Measurements from ENCODE around the gene BRICD5.

DNA sequence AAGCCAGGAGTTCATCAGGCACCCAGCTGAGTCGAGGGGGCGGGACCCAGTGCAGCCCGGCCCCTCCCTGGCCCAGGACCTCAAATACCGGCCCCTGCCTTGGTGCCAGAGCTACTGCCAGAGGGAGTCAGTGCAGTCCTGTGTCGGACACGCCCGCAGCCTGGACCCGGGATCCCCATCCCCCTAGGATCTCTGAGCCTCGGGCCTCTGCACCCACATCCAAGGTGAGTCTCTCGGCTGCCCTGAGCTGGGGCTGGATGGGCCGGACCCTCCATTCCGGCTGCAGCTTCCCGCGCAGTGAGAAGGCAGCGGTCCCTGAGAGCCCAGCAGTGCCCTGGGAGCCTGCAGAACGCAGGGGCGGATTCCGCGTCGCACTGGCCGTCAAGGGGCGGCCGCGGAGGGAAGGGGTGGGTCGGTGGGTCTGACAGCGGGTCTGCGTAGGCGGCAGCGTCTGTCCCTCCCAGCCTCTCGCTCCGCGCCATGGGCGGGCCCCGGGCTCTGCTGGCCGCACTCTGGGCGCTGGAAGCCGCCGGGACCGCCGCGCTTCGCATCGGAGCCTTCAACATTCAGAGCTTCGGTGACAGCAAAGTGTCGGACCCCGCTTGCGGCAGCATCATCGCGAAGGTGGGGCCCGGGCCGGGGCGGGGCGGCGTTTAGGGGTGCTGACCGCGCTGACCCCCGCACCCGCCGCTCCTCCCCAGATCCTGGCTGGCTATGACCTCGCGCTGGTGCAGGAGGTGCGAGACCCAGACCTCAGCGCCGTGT, 25.9 kb upstream of the BRICD5 start, which contains the start of gene DNASE1L2:
- TF ChIP-seq POLR2AphosphoS5 (IDR thresholded peaks at IDR 0.05; ENCODE audit: low read depth, low read length) (no peak; the same call in 1 of the 2 replicates), POLR2A (IDR thresholded peaks at IDR 0.05; ENCODE audit: low read depth, low read length) (no peak), TAF1 (IDR thresholded peaks at IDR 0.05; ENCODE audit: low read depth, low read length) (no peak), POU2F2 (IDR thresholded peaks at IDR 0.05; ENCODE audit: low read depth, low read length) (no peak), PAX5 (IDR thresholded peaks at IDR 0.05; ENCODE audit: insufficient read depth, low read length, severe bottlenecking) (no peak), SPI1 (IDR thresholded peaks at IDR 0.05; ENCODE audit: low read depth, low read length) (no peak)

All from GM12891 (cell line).